CD14-positive monocyte (primary cell): ENCODE data around the gene CACNA1C. TPM values are rescaled to one million over a fixed set of nuclear protein-coding genes. Genes with fewer than 3 reads are reported as not detected.

ENCODE experiments used
- DNase-seq, 3 donors: peaks; one replicate each; pipeline ENCODE4 v3.0.0-alpha.2; 2011 to 2022
- H2AFZ ChIP-seq: 2 replicates; pipeline ENCODE4 v1.6.0; 2012; ENCODE audit warnings: mild to moderate bottlenecking, low read depth, low read length, inconsistent platforms; ENCODE audit not compliant: insufficient read depth, poor library complexity, severe bottlenecking
- H3K27ac ChIP-seq, 2 donors: 1 replicate in 1 of 2; 2 replicates in 1 of 2; pipeline ENCODE4 v1.5.1; 2012 to 2013; ENCODE audit warnings: low read length in 2 of 2, control low read depth in 1 of 2, inconsistent platforms in 1 of 2, low read depth in 1 of 2, mild to moderate bottlenecking in 1 of 2
- H3K27me3 ChIP-seq, 2 donors: one replicate each; pipeline versions ENCODE4 v1.6.0 to v1.6.1; 2011 to 2013; ENCODE audit warnings: low read length in 2 of 2; ENCODE audit not compliant: control insufficient read depth in 2 of 2, insufficient read depth in 2 of 2
- H3K36me3 ChIP-seq, 2 donors: replicated peaks in 1 of 2; 1 replicate in 1 of 2; 2 replicates in 1 of 2; pipeline versions ENCODE4 v1.5.1 to v1.6.1; 2012 to 2013; ENCODE audit warnings: low read length in 2 of 2, control low read depth in 1 of 2, inconsistent platforms in 1 of 2, mild to moderate bottlenecking in 1 of 2; ENCODE audit not compliant: insufficient read depth in 2 of 2, control insufficient read depth in 1 of 2
- H3K4me1 ChIP-seq, 2 donors: 1 replicate in 1 of 2; 2 replicates in 1 of 2; pipeline versions ENCODE4 v1.5.1 to v1.6.1; 2012 to 2013; ENCODE audit warnings: low read length in 2 of 2, control low read depth in 1 of 2, inconsistent platforms in 1 of 2, mild to moderate bottlenecking in 1 of 2, moderate library complexity in 1 of 2; ENCODE audit not compliant: insufficient read depth in 2 of 2, control insufficient read depth in 1 of 2
- H3K4me2 ChIP-seq: replicated peaks from 2 replicates; pipeline ENCODE3; 2012; ENCODE audit warnings: low read length, moderate library complexity, mild to moderate bottlenecking; ENCODE audit not compliant: poor library complexity, severe bottlenecking; ENCODE audit errors: extremely low read depth
- H3K4me3 ChIP-seq, 3 experiments: fragments of 200-600 bp in 1 of 3; sonication (generic) in 1 of 3; replicated peaks in 1 of 3; 1 replicate in 2 of 3; 2 replicates in 1 of 3; pipeline ENCODE4 v1.5.1; 2011 to 2013; ENCODE audit warnings: low read length in 3 of 3, mild to moderate bottlenecking in 3 of 3, control low read depth in 2 of 3, low read depth in 2 of 3, inconsistent platforms in 1 of 3, moderate library complexity in 1 of 3
- H3K79me2 ChIP-seq: 2 replicates; pipeline ENCODE4 v1.6.0; 2012; ENCODE audit warnings: mild to moderate bottlenecking, control low read depth, inconsistent platforms, low read length, moderate library complexity; ENCODE audit not compliant: insufficient read depth
- H3K9ac ChIP-seq: 2 replicates; pipeline ENCODE4 v1.6.0; 2017; ENCODE audit warnings: low read length, mild to moderate bottlenecking; ENCODE audit not compliant: insufficient read depth, poor library complexity, severe bottlenecking
- H3K9me3 ChIP-seq, 2 donors: replicated peaks in 1 of 2; 1 replicate in 1 of 2; 2 replicates in 1 of 2; pipeline versions ENCODE4 v1.5.1 to v1.6.1; 2012 to 2013; ENCODE audit warnings: low read length in 2 of 2, control low read depth in 1 of 2; ENCODE audit not compliant: control insufficient read depth in 1 of 2, insufficient read depth in 1 of 2
- H4K20me1 ChIP-seq: 2 replicates; pipeline ENCODE4 v1.6.0; 2012; ENCODE audit warnings: mild to moderate bottlenecking, low read length, control low read depth, moderate library complexity; ENCODE audit not compliant: insufficient read depth
- H3K27ac Mint-ChIP-seq, 7 donors: one replicate each; pipeline ENCODE4 v1.8.0; 2020; ENCODE audit warnings: mild to moderate bottlenecking in 7 of 7, mixed read lengths in 7 of 7, moderate library complexity in 6 of 7, inconsistent platforms in 2 of 7
- H3K27me3 Mint-ChIP-seq, 3 donors: one replicate each; pipeline ENCODE4 v1.8.0; 2021 to 2022; ENCODE audit warnings: low read depth in 3 of 3, mild to moderate bottlenecking in 3 of 3, mixed read lengths in 3 of 3, moderate library complexity in 3 of 3, inconsistent platforms in 1 of 3
- H3K36me3 Mint-ChIP-seq, 2 donors: one replicate each; pipeline ENCODE4 v1.8.0; 2020; ENCODE audit warnings: mixed read lengths in 2 of 2, inconsistent platforms in 1 of 2, mild to moderate bottlenecking in 1 of 2
- H3K4me1 Mint-ChIP-seq: one replicate; pipeline ENCODE4 v1.8.0; 2020; ENCODE audit warnings: mild to moderate bottlenecking, mixed read lengths
- H3K4me3 Mint-ChIP-seq, 2 donors: one replicate each; pipeline ENCODE4 v1.8.0; 2020; ENCODE audit warnings: mild to moderate bottlenecking in 2 of 2, mixed read lengths in 2 of 2, moderate library complexity in 1 of 2
- H3K9me3 Mint-ChIP-seq, 7 donors: one replicate each; pipeline ENCODE4 v1.8.0; 2020 to 2022; ENCODE audit warnings: mixed read lengths in 7 of 7, mild to moderate bottlenecking in 6 of 7, moderate library complexity in 6 of 7, inconsistent platforms in 2 of 7
- WGBS: methylation state at CpG from one replicate; pipeline ENCODE4 v1.1.5; 2013; ENCODE audit warnings: missing lambda C conversion rate; ENCODE audit not compliant: insufficient coverage; 5-methylcytosine and 5-hydroxymethylcytosine counted together
- intact Hi-C, 2 donors: fragments of 100-400 bp; cut with micrococcal nuclease; formaldehyde crosslinking; loops; one replicate each; pipeline versions ENCODE4 v1.15.0 to v1.15.1; 2023
- polyA plus RNA-seq, 3 donors: library from polyadenylated mRNA; depleted of rRNA in 1 of 3; unstranded in 2 of 3; stranded (reverse) in 1 of 3; fragments of 300-500 nt in 2 of 3; fragments of >200 nt in 1 of 3; fragmentation: Illumina TruSeq in 2 of 3; gene quantifications; 1 replicate in 2 of 3; 2 replicates in 1 of 3; pipeline ENCODE4 v1.2.3, GENCODE V29; 2012 to 2021
- TF ChIP-seq, protein P1 (sequence below): fragments of 200-600 bp; IDR thresholded peaks from one replicate; pipeline ENCODE4 v1.8.0; 2022; ENCODE audit warnings: antibody characterized with exemption, mild to moderate bottlenecking

The CACNA1C gene
- polyA plus RNA-seq, 3 donors, result not detected

DNA sequence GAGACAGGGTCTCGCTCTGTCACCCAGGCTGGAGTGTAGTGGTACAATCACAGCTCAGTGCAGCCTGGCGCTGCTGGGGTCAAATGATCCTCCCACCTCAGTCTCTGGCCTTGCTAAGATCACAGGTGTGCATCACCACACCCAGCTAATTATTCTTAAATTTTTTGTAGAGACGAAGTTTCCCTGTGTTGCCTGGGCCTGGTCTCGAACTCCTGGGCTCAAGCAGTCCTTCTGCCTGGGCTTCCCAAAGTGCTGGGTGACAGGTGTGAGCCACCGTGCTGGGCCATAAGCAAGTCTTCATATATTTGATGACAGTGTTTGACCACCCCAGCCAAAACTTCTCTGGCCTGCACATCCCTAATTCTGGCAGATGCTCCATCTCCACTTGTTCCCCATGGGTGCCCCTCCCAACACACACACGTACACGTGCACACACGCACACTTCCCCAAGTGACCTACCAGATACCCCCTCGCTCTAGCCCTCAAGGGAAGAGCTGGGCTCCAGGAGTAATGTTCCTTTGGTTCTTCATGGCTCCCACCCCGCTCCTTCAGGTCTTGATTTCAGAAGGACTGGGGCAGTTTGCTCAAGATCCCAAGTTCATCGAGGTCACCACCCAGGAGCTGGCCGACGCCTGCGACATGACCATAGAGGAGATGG lies 637.7 kb downstream of the CACNA1C start:
- H3K4me1 ChIP-seq, result peaks cover 21 to 26% of the 10 kb centered on the region in 2 donors
- peak overlapping the region; percentile 46 for H3K9ac ChIP-seq
- Mint-ChIP-seq H3K27ac (peak overlapping the region in 2 of 7 donors; percentile 4 to 12), H3K27me3 (peaks cover 22 to 31% (median 24%) of the 10 kb centered on the region in 3 donors), H3K9me3 (peaks cover 0 to 2% (median 0%) of the 10 kb centered on the region in 7 donors), H3K36me3 (no peaks in the 10 kb centered on the region), H3K4me1 (peaks cover 25% of the 10 kb centered on the region), H3K4me3 (peak overlapping the region; percentile 82 to 92)
- H3K27ac ChIP-seq, result no peak overlapping the region
- no peaks in the 10 kb centered on the region for H3K79me2 ChIP-seq
- WGBS, result 12% methylated on average over 11 of the region's 14 CpGs
- H3K4me3 ChIP-seq, result peak overlapping the region; percentile 31 to 78 (median 35)
- peak overlapping the region; percentile 85 for H3K4me2 ChIP-seq
- H3K27me3 ChIP-seq, result peaks cover 6 to 13% of the 10 kb centered on the region in 2 donors
- no peaks in the 10 kb centered on the region for H4K20me1 ChIP-seq
- TF ChIP-seq, protein P1, sequence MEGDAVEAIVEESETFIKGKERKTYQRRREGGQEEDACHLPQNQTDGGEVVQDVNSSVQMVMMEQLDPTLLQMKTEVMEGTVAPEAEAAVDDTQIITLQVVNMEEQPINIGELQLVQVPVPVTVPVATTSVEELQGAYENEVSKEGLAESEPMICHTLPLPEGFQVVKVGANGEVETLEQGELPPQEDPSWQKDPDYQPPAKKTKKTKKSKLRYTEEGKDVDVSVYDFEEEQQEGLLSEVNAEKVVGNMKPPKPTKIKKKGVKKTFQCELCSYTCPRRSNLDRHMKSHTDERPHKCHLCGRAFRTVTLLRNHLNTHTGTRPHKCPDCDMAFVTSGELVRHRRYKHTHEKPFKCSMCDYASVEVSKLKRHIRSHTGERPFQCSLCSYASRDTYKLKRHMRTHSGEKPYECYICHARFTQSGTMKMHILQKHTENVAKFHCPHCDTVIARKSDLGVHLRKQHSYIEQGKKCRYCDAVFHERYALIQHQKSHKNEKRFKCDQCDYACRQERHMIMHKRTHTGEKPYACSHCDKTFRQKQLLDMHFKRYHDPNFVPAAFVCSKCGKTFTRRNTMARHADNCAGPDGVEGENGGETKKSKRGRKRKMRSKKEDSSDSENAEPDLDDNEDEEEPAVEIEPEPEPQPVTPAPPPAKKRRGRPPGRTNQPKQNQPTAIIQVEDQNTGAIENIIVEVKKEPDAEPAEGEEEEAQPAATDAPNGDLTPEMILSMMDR, result no peak
- no peaks in the 10 kb centered on the region for H3K9me3 ChIP-seq
- intact Hi-C loops, result no loop called here
- no peaks in the 10 kb centered on the region for H3K36me3 ChIP-seq
- no peak for DNase-seq
- H2AFZ ChIP-seq, result peak overlapping the region; percentile 81

GRCh38 chr12:2691006-2691344 lies 638.2 kb downstream of the CACNA1C start:
- peak overlapping the region; percentile 31 to 78 (median 35) for H3K4me3 ChIP-seq
- TF ChIP-seq, protein P1, result peak; percentile 9
- H3K27ac ChIP-seq, result no peak overlapping the region
- Mint-ChIP-seq H3K4me1 (peaks cover 29% of the 10 kb centered on the region), H3K4me3 (peak overlapping the region; percentile 82 to 92), H3K9me3 (peaks cover 0 to 2% (median 0%) of the 10 kb centered on the region in 7 donors), H3K36me3 (no peaks in the 10 kb centered on the region), H3K27me3 (peaks cover 24 to 31% (median 25%) of the 10 kb centered on the region in 3 donors), H3K27ac (peak overlapping the region in 3 of 7 donors; percentile 4 to 15 (median 12))
- no peaks in the 10 kb centered on the region for H3K36me3 ChIP-seq
- intact Hi-C loops, result no loop called here
- H3K27me3 ChIP-seq, result peaks cover 6 to 13% of the 10 kb centered on the region in 2 donors
- peak in 1 of 3 donors; percentile 2 for DNase-seq
- 0% methylated on average over 28 of the region's 28 CpGs for WGBS
- H3K9me3 ChIP-seq, result no peaks in the 10 kb centered on the region
- H3K79me2 ChIP-seq, result no peaks in the 10 kb centered on the region
- peak overlapping the region; percentile 81 for H2AFZ ChIP-seq
- H3K4me2 ChIP-seq, result peak overlapping the region; percentile 85
- peaks cover 21 to 26% of the 10 kb centered on the region in 2 donors for H3K4me1 ChIP-seq
- H4K20me1 ChIP-seq, result no peaks in the 10 kb centered on the region
- H3K9ac ChIP-seq, result peak overlapping the region; percentile 46
